ENCODE measurements around the gene ARCN1. TPM values are rescaled to one million over a fixed set of nuclear protein-coding genes. Genes with fewer than 3 reads are reported as not detected.
A peak's percentile ranks its signal among the peaks of the same experiment; 100 is the strongest.

ARCN1 gene
- total and polyA plus RNA-seq, 3 experiments from 2014 or later = 148 to 154 (median 149) TPM

- Histone ChIP-seq H3K27me3 (ENCODE audit: insufficient read depth, low read length, poor library complexity, severe bottlenecking) (no peaks in the 10 kb centered on the region), H3K36me3 (ENCODE audit: insufficient read depth, low read length) (no peaks in the 10 kb centered on the region), H3K4me3 (ENCODE audit: low read length) (no peak overlapping the region), H3K27ac (ENCODE audit: low read depth, low read length) (no peak overlapping the region), H3K4me1 (ENCODE audit: insufficient read depth, low read length) (peaks cover 13% of the 10 kb centered on the region), H3K9me3 (ENCODE audit: low read length) (no peaks in the 10 kb centered on the region)
- H3K4me1 Mint-ChIP-seq = peaks cover 7 to 11% (median 11%) of the 10 kb centered on the region in 3 donors
- H3K9me3 Mint-ChIP-seq = no peaks in the 10 kb centered on the region
- H3K27me3 Mint-ChIP-seq = peaks cover under 1 to 7% of the 10 kb centered on the region in 2 donors
- no peak for DNase-seq
- H3K36me3 Mint-ChIP-seq = peaks cover 0 to 3% (median 2%) of the 10 kb centered on the region in 3 donors
- CTCF ChIA-PET = no interaction called here
- peak overlapping the region in 1 of 8 donors; percentile 25 for H3K27ac Mint-ChIP-seq
- POLR2A ChIA-PET = no interaction called here
- no peak overlapping the region for H3K4me3 Mint-ChIP-seq
Measured at GRCh38 chr11:118614511-118614910, 42.3 kb downstream of the ARCN1 start.

DNA sequence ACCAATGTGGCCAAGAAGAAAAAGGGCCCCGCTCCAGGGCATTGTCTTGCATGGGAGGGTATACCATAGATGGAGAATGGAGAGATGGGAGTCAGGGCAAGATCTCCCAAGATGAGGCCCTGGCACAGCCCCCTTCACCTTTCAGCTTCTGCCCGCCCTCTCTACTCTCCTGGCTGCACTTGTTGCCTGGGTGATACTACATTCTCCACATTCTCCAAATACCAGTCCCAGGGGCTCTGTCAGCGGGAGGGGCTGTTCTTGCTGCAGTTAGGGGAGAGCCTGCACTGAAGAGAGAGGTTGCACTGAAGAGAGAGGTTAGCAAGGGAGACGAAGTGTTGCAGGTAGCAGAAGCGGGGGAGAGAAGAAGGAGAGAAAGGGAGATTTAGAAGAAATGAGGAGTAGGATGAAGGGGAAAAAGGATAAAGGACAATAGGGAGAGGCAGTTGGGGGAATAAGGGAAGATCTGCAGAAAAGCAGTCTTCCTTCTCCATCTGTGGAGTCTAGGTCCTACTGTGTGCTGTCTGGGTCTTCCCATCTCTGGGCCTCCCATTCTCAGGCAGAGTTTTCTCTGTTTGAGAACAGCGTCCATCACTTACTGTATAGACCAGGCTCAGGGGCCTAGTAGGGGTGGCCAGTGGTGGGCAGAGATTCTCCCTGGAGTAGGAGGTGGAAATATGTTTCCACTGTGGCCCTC is 43.2 kb downstream of the ARCN1 start:
- H3K4me1 ChIP-seq (ENCODE audit: insufficient read depth, low read length) = peaks cover 6% of the 10 kb centered on the region
- Mint-ChIP-seq H3K27ac (no peak overlapping the region), H3K9me3 (no peaks in the 10 kb centered on the region), H3K36me3 (peaks cover 0 to 3% (median 2%) of the 10 kb centered on the region in 3 donors), H3K4me3 (no peak overlapping the region), H3K4me1 (peaks cover 5 to 7% (median 7%) of the 10 kb centered on the region in 3 donors), H3K27me3 (peaks cover 6 to 7% of the 10 kb centered on the region in 2 donors)
- no peaks in the 10 kb centered on the region for H3K27me3 ChIP-seq (ENCODE audit: insufficient read depth, low read length, poor library complexity, severe bottlenecking)
- no peak overlapping the region for H3K4me3 ChIP-seq (ENCODE audit: low read length)
- H3K36me3 ChIP-seq (ENCODE audit: insufficient read depth, low read length) = no peaks in the 10 kb centered on the region
- H3K9me3 ChIP-seq (ENCODE audit: low read length) = no peaks in the 10 kb centered on the region
- no peak overlapping the region for H3K27ac ChIP-seq (ENCODE audit: low read depth, low read length)
- POLR2A ChIA-PET = no interaction called here
- CTCF ChIA-PET = no interaction called here
- DNase-seq = no peak

DNA sequence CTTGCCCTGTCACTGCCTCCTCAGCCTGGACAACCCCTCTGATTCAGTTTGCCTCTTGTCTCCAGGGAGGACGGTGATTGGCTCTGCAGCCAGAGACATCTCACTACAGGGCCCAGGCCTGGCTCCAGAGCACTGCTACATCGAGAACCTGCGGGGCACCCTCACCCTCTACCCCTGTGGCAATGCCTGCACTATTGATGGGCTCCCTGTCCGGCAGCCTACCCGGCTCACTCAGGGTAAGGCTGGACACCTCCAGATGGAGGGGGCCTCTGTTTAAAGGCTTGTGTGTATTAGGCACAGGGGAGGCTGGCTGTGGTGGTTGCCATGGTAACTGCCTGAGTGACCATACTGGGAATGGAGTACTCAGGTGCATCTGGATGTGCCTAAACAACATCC is 43.8 kb downstream of the ARCN1 start:
- Mint-ChIP-seq H3K27ac (no peak overlapping the region), H3K27me3 (peaks cover 7 to 12% of the 10 kb centered on the region in 2 donors), H3K9me3 (no peaks in the 10 kb centered on the region), H3K4me3 (no peak overlapping the region), H3K36me3 (peaks cover 0 to 3% (median 2%) of the 10 kb centered on the region in 3 donors), H3K4me1 (peaks cover 9 to 11% (median 9%) of the 10 kb centered on the region in 3 donors)
- ChIA-PET CTCF (no interaction called here), POLR2A (no interaction called here)
- Histone ChIP-seq H3K4me1 (ENCODE audit: insufficient read depth, low read length) (peaks cover 9% of the 10 kb centered on the region), H3K9me3 (ENCODE audit: low read length) (no peaks in the 10 kb centered on the region), H3K27ac (ENCODE audit: low read depth, low read length) (no peak overlapping the region), H3K36me3 (ENCODE audit: insufficient read depth, low read length) (no peaks in the 10 kb centered on the region), H3K4me3 (ENCODE audit: low read length) (no peak overlapping the region), H3K27me3 (ENCODE audit: insufficient read depth, low read length, poor library complexity, severe bottlenecking) (peaks cover 4% of the 10 kb centered on the region)
- no peak for DNase-seq

- H3K27ac Mint-ChIP-seq = peak overlapping the region in 1 of 8 donors; percentile 38
- Histone ChIP-seq H3K4me3 (ENCODE audit: low read length) (no peak overlapping the region), H3K9me3 (ENCODE audit: low read length) (no peaks in the 10 kb centered on the region), H3K27me3 (ENCODE audit: insufficient read depth, low read length, poor library complexity, severe bottlenecking) (peaks cover 5% of the 10 kb centered on the region), H3K27ac (ENCODE audit: low read depth, low read length) (no peak overlapping the region), H3K4me1 (ENCODE audit: insufficient read depth, low read length) (peaks cover 8% of the 10 kb centered on the region), H3K36me3 (ENCODE audit: insufficient read depth, low read length) (no peaks in the 10 kb centered on the region)
- H3K4me3 Mint-ChIP-seq = no peak overlapping the region
- ChIA-PET POLR2A (no interaction called here), CTCF (interaction anchor here (1.0 kb wide), 1 partner anchor 23 kb away, joined by 4 read pairs; no protein-coding TSS in a partner anchor)
- H3K27me3 Mint-ChIP-seq = peaks cover 15 to 18% of the 10 kb centered on the region in 2 donors
- H3K9me3 Mint-ChIP-seq = no peaks in the 10 kb centered on the region
- H3K36me3 Mint-ChIP-seq = peaks cover 0 to 3% (median 2%) of the 10 kb centered on the region in 3 donors
- DNase-seq = no peak
- peaks cover 8 to 14% (median 13%) of the 10 kb centered on the region in 3 donors for H3K4me1 Mint-ChIP-seq
Measured at GRCh38 chr11:118618115-118618990, 46.1 kb downstream of the ARCN1 start.

- Histone ChIP-seq H3K4me3 (ENCODE audit: low read length) (no peak overlapping the region), H3K27ac (ENCODE audit: low read depth, low read length) (no peak overlapping the region), H3K9me3 (ENCODE audit: low read length) (no peaks in the 10 kb centered on the region), H3K27me3 (ENCODE audit: insufficient read depth, low read length, poor library complexity, severe bottlenecking) (peaks cover 5% of the 10 kb centered on the region), H3K36me3 (ENCODE audit: insufficient read depth, low read length) (no peaks in the 10 kb centered on the region), H3K4me1 (ENCODE audit: insufficient read depth, low read length) (peaks cover 8% of the 10 kb centered on the region)
- POLR2A ChIA-PET = no interaction called here
- Mint-ChIP-seq H3K27me3 (peaks cover 12 to 18% of the 10 kb centered on the region in 2 donors), H3K27ac (no peak overlapping the region), H3K9me3 (no peaks in the 10 kb centered on the region), H3K4me3 (no peak overlapping the region), H3K4me1 (peaks cover 8 to 14% (median 13%) of the 10 kb centered on the region in 3 donors), H3K36me3 (peaks cover 0 to 3% (median 2%) of the 10 kb centered on the region in 3 donors)
- DNase-seq = no peak
- CTCF ChIA-PET = interaction anchor here (1.0 to 1.7 kb wide), 2 partner anchors 10 to 23 kb away, joined by 4 to 5 read pairs; no protein-coding TSS in a partner anchor
Measured at GRCh38 chr11:118618991-118619375, 46.8 kb downstream of the ARCN1 start.

DNA sequence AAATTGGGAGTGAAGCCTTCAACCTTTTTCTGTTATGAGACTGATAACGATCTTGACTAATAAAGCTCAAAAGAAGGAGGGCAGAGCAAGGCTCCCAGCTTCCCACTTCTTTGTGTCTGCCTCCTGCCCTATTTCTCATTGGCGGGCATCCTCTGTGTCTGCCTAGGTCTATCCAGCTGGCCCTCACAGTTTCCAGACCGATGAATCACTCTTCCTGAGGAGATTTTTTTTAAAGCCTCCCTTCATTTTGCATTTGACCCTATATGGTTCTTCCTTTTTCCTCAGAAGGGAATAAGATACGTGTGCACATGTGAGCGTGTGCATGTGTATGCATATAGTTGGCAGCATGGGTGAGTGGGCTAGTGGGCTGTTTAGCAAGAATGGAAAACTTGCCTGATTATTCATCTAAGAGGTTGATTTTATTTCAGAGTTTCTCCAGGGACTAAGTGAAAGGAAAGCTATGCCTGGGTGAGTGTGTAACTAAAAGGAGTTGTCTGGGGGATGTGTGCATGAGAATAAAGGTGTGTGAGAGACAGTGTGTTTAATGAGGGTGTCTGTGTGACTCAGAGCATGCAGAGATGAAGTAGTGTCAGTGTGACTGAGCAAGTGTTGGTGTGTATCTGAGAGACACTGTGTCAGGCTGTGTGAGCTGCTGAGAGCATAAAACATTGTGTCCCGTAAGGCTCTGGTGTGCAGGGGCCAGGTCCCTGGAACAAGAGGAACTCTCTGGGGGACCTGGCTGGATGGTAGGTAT is 47.4 kb downstream of the ARCN1 start:
- peaks cover 0 to 3% (median 2%) of the 10 kb centered on the region in 3 donors for H3K36me3 Mint-ChIP-seq
- peak overlapping the region in 2 of 8 donors; percentile 13 to 27 for H3K27ac Mint-ChIP-seq
- peaks cover 5% of the 10 kb centered on the region for H3K27me3 ChIP-seq (ENCODE audit: insufficient read depth, low read length, poor library complexity, severe bottlenecking)
- no peaks in the 10 kb centered on the region for H3K9me3 ChIP-seq (ENCODE audit: low read length)
- H3K4me1 ChIP-seq (ENCODE audit: insufficient read depth, low read length) = peaks cover 8% of the 10 kb centered on the region
- H3K9me3 Mint-ChIP-seq = no peaks in the 10 kb centered on the region
- POLR2A ChIA-PET = no interaction called here
- CTCF ChIA-PET = interaction anchor here (1.7 kb wide), 1 partner anchor 11 kb away, joined by 5 read pairs; no protein-coding TSS in a partner anchor
- H3K4me1 Mint-ChIP-seq = peaks cover 8 to 14% (median 13%) of the 10 kb centered on the region in 3 donors
- no peak overlapping the region for H3K4me3 Mint-ChIP-seq
- DNase-seq = no peak
- no peak overlapping the region for H3K4me3 ChIP-seq (ENCODE audit: low read length)
- no peak overlapping the region for H3K27ac ChIP-seq (ENCODE audit: low read depth, low read length)
- no peaks in the 10 kb centered on the region for H3K36me3 ChIP-seq (ENCODE audit: insufficient read depth, low read length)
- H3K27me3 Mint-ChIP-seq = peaks cover 12 to 18% of the 10 kb centered on the region in 2 donors

DNA sequence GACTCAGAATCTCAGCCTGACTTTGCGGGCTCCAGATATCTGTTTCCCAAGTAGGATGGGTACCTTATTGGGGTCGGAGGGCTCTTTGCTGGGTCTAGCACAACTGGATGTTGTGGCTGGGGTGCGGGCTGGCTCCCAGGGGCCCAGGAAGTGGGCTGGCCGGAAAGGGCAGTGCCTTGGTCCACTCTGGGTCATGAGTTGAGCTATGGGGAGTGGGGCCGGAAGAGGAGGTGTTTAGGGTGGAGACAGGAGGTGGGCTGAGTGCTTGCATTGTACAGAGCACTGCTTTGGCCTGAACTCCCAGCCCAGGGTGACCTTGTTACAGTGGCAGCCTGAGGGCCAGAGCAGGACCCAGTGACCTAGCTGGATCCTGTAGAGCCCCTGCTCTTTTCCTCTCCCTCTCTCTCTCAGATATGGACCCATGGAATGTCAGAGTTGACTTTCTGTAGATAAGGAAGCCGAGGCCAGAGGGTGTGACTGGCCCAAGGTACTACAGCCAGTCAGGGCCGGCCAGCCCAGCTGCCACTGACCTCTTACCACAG is 48.4 kb downstream of the ARCN1 start:
- Mint-ChIP-seq H3K9me3 (no peaks in the 10 kb centered on the region), H3K36me3 (peaks cover 0 to 3% (median 2%) of the 10 kb centered on the region in 3 donors), H3K27me3 (peaks cover 12 to 18% of the 10 kb centered on the region in 2 donors), H3K4me1 (peaks cover 8 to 14% (median 13%) of the 10 kb centered on the region in 3 donors), H3K27ac (peak overlapping the region in 1 of 8 donors; percentile 83), H3K4me3 (peak overlapping the region in 5 of 7 donors; percentile 14 to 84 (median 69))
- Histone ChIP-seq H3K9me3 (ENCODE audit: low read length) (no peaks in the 10 kb centered on the region), H3K27ac (ENCODE audit: low read depth, low read length) (peak overlapping the region; percentile 33), H3K27me3 (ENCODE audit: insufficient read depth, low read length, poor library complexity, severe bottlenecking) (peaks cover 5% of the 10 kb centered on the region), H3K4me3 (ENCODE audit: low read length) (no peak overlapping the region), H3K36me3 (ENCODE audit: insufficient read depth, low read length) (no peaks in the 10 kb centered on the region), H3K4me1 (ENCODE audit: insufficient read depth, low read length) (peaks cover 8% of the 10 kb centered on the region)
- ChIA-PET CTCF (interaction anchor here (1.5 to 2.6 kb wide), 3 partner anchors 9 to 38 kb away, joined by 5 to 7 read pairs (median 5); no protein-coding TSS in a partner anchor), POLR2A (no interaction called here)
- DNase-seq = no peak

Data from CD8-positive, alpha-beta memory T cell (primary cell).